HG03521 (cell line): ENCODE data around the gene SYT2.
"Not testable (repeated sequence)": the region's sequence is repeated elsewhere in the genome, so short reads cannot be mapped to it uniquely, and the experiment has no call there.

Source experiments
- ATAC-seq: cut with Tn5 transposase; IDR thresholded peaks from one replicate; pipeline ENCODE4 v1.9.1; 2021; ENCODE audit warnings: mild to moderate bottlenecking, moderate library complexity; ENCODE audit not compliant: unreplicated experiment

SYT2 gene

GRCh38 chr1:202625416-202626360, 84.6 kb downstream of the SYT2 start:
- ATAC-seq, result peak; percentile 48

DNA sequence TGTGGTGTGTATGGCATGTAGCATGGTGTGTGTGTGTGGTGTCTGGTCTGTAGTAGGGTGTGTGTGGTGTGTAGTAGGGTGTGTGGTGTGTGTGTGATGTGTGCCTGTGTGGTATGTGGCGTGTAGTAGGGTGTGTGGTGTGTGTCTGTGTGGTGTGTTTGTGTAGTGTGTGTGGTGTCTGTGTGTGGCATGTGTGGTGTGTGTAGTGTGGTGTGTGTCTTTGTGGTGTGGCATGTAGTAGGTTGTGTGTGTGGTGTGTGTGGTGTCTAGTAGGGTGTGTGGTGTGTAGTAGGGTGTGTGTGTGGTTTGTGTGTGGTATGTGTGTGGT, 85.5 kb downstream of the SYT2 start:
- no peak for ATAC-seq

- no peak for ATAC-seq
Measured at GRCh38 chr1:202624088-202624780, 86.0 kb downstream of the SYT2 start.

- not testable (repeated sequence) for ATAC-seq
Measured at GRCh38 chr1:202623476-202623875, 86.8 kb downstream of the SYT2 start.

- no peak for ATAC-seq
Measured at GRCh38 chr1:202623075-202623474, 87.2 kb downstream of the SYT2 start.

DNA sequence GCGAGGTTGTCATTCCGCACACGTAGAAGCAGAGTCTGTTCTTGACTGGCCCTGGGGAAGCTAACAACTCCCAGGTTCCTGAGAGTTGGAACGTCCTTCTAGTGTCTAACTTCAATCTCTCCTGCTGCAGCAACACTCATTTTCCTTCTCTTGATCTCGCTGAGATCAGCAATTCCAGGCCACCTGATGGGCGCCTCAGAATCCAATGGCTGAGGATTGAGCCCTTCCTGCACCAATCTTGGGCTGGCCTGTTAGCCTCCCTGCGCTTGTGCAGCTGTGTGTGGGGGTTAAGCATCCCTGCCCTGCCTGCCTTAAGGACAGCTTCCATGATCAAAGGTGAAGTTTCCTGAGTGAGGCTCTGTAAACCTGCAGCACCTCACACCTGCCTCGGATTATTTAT, 87.9 kb downstream of the SYT2 start:
- no peak for ATAC-seq

DNA sequence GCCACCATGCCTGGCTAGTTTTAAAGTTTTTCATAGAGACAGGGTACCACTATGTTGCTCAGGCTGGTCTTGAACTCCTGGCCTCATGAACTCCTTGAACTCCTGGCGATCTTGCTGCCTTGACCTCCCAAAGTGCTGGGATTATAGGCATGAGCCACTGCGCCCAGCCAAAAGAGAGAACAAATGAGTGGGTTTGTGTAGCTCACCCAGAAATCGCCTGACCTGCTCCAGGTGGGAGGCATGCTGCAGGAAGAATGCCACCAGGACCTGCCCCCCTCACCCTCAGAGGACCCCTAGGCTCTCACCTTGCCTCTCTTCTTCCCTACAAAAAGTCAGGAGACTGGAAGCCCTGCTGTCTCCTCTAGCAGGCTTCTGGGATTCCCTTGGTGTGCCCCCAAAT, 88.8 kb downstream of the SYT2 start:
- no peak for ATAC-seq

GRCh38 chr1:202620036-202620435, 90.2 kb downstream of the SYT2 start:
- not testable (repeated sequence) for ATAC-seq

DNA sequence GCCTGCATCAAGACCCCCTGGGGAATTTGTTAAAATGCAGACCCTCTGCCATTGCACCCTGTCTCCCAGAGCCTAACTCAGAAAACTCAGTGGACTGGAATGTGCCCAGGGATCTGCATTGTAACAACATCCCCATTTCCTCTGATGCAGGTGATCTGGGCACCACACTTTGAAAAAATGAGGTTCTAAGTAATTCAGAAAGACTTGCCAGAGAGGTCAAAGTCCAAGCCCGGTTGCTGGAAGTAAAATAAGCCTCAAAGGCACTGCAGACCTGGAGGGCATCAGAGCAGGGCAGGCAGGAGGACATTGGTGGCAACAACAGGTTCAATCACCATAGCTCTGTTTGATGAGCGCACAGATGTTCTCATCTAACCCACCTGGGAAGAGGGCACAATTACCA, 90.7 kb downstream of the SYT2 start:
- no peak for ATAC-seq

- not testable (repeated sequence) for ATAC-seq
Measured at GRCh38 chr1:202619012-202619411, 91.2 kb downstream of the SYT2 start.

DNA sequence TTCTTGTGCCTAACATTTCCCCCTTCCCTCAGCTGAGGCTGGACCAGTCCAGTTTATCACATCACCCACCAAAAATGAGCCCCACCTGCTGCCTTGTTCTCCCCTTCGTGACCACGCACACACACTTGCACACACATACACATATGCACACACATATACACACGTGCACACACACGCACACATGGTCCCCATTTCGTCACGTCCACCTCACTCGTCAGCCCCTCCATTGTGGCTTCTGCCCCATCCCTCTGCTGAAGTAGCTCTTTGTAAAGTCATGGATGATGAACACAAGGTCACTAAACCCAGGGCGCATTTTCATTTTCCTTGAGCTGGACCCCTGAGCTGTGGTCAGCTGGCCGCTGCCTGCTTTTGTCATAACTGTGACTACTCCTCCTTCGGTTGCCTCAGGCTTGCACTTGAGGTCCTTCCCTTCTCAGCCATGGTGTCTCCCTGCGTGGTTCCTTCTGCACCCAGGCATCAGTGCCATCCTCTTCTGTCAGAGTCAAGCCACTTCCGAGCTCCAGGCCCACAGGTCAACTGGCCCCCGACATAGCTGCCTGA, 93.8 kb downstream of the SYT2 start:
- no peak for ATAC-seq

GRCh38 chr1:202615501-202616354, 94.5 kb downstream of the SYT2 start:
- ATAC-seq, result peak; percentile 66

- ATAC-seq, result not testable (repeated sequence)
Measured at GRCh38 chr1:202615208-202615500, 95.1 kb downstream of the SYT2 start.

DNA sequence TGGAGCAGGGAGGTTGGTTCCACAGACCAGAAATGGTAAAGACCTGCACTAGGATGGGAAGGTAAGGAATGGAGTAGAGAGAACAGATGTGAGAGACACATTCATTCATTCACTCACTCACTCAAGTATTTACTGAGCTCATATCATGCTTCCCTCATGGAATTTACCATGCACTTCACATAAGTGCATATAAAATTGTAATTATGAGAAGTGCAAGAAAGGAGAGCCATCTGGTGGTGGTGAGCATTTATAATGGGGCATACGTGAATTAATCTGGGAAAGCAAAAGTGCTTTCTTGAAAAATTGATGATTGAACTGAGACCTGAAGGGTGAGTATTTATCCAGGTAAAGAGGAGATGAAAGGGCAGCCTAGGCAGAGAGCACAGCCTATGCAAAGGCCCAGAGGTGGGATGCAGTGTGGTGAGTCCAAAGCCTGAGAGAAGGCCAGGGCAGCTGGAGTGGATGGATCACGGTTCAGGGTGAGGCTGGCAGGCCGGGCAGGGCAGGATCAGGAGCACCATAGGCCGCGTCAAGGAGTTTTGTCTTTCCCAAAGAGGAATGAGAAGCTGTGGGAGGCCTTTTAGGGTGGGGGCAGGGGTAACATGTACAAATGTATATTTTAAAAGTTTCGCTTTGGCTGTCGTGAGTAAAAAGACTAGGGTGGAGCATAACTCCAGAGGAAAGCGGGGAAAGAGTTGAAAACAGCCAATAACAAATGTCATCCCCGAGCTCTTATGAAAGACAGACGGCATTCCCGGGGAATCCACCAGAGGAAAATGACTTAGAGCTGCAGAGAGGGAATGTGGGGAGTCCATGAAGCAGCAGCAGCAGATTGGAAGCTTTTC, 95.7 kb downstream of the SYT2 start:
- not testable (repeated sequence) for ATAC-seq

- no peak for ATAC-seq
Measured at GRCh38 chr1:202613571-202613970, 96.7 kb downstream of the SYT2 start.

- not testable (repeated sequence) for ATAC-seq
Measured at GRCh38 chr1:202612036-202612435, 98.2 kb downstream of the SYT2 start.

DNA sequence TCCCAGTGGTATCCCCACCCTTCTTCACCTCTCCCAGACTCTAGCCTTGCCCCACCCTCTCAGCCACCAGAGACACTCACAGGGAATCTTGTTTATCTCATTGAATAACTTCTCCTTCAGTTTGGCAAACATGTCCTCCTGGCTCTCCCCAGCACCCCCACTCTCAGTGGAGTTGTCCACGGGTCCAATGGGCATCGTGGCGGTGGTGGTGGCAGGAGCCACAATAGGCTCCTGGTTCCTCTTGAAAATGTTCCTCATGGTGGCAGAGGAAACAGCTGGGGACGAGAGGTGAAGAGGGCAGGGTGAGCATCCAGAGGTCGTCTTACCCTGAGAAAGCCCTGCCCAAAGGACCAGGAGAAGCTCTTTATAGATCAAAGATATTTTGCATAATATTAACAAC, 104.7 kb downstream of the SYT2 start:
- ATAC-seq, result no peak

DNA sequence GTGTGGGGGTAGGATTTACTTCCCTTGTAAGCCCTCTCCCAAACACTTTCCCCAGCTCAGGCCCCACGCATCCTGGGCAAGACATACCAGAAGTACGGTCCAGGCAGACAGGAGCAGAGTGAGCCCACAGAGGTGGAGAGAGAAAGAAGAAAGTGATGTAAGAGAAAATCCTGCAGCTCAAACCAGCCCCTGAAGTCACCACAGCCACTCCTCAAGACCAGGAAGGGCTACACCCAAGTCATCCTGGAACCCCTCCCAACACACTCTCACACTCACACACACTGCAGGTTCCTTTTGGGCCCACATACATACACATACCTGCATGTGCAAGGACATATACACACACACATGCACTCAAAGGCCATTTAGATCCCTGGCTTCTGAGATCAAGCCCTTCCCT, 106.8 kb downstream of the SYT2 start:
- no peak for ATAC-seq

- ATAC-seq, result no peak
Measured at GRCh38 chr1:202600432-202601041, 109.7 kb downstream of the SYT2 start.
